Activated CD8-positive, alpha-beta memory T cell treated with anti-CD3 and anti-CD28 coated beads for 36 hours (primary cell): ENCODE measurements around the gene USF2. TPM values are rescaled to one million over a fixed set of nuclear protein-coding genes. Genes with fewer than 3 reads are reported as not detected.

Experiments used
- CTCF ChIA-PET: fragments of 350-600 bp; sonication (Branson Sonifier 250); formaldehyde crosslinking; loops from one replicate; lab custom pipeline; 2021; ENCODE audit warnings: antibody characterized with exemption; lab: Charles Lee
- POLR2A ChIA-PET: fragments of 350-600 bp; sonication (Branson Sonifier 250); formaldehyde crosslinking; loops from one replicate; lab custom pipeline; 2021; ENCODE audit warnings: antibody characterized with exemption; lab: Charles Lee
- total RNA-seq, 2 experiments: library from RNA; stranded (reverse); gene quantifications; one replicate each; pipeline ENCODE4 v1.2.3, GENCODE V29; 2021

Gene USF2
- total RNA-seq, 2 experiments from 2014 or later, result 106 to 112 TPM

DNA sequence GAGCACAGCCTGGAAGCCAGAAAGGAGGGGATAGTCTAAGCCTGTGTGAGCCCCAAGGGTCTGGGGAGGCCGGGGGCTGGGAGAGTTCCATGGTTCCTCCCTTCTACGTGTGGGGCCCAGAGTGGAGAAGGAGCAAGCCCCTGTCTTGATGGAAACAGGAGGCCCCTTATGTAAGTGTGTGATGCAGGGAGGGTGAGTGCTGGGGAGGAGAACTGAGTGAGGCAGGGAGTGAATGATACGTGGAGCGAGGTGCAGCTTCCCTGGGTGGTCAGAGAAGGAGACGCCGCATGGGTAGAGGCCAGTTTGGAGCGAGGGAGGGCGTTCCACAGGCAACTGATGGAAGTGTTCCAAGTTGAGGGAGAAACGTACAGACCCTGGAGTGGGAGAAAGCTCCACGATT, 39.2 kb downstream of the USF2 start:
- POLR2A ChIA-PET, result no interaction called here
- CTCF ChIA-PET, result no interaction called here

DNA sequence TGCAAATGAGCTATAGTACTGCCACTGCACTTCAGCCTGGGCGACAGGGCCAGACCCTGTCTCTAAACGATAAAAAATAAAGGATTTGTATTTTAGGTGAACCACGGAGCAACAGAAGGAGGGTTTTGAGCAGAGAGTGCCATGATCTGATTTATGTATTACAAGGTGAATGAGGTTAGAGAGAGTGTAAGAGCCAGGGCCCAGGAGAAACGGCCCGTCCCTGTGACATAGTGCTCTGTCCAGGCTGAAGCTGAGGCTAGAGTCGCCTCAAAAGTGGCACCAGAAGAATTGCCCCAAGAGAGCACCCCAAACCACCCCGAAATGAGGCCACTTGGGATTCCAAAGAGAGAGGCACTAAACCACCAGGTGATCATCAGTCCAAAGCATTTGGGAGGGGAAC, 40.1 kb downstream of the USF2 start:
- CTCF ChIA-PET, result interaction anchor here (0.6 kb wide), 1 partner anchor 604 kb away, joined by 3 read pairs; no protein-coding TSS in a partner anchor
- POLR2A ChIA-PET, result no interaction called here

DNA sequence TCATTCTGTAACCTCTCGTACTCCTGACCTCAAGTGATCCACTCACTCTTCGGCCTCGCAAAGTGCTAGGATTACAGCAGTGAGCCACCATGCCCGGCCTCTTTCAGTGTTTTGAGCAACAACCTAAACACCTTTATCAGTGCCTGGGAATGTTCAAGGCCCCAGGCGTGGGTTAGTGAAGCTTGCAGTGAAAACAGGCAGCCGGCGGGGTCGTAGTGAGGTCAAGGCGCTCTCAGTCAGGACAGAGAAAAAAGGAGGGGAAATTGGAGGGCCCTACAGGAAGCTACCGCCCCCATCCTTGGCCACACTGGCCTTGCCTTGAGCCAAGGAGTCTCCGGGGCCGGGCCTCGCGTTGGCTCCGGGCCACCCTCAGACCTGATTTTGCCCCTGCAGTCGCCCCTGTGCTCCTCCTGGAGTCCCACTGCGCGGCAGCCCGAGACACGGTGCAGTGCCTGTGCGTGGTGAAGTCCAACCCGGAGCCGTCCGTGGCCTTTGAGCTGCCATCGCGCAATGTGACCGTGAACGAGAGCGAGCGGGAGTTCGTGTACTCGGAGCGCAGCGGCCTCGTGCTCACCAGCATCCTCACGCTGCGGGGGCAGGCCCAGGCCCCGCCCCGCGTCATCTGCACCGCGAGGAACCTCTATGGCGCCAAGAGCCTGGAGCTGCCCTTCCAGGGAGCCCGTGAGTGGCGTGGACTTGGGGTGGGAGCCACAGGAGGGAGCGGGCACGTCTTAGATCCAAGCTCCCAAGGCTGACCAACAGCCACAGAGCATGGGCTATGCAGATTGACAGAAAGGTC, 40.9 kb downstream of the USF2 start:
- ChIA-PET CTCF (no interaction called here), POLR2A (no interaction called here)

DNA sequence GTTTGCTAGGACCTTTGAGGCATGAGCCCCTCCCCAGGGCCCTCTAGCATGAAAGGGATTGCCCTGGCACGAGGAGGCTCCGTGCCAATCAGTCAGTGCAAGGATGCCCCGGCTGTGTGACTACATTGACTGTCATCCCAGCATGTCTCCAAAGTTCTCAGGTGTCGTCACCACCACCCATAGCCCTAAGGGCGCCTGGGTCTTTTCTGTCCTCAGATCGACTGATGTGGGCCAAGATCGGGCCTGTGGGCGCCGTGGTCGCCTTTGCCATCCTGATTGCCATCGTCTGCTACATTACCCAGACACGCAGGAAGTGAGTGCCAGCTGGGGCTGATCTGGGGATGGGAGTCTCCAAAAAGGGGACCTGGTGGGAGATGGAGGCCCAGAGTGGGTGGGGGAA, 41.6 kb downstream of the USF2 start:
- ChIA-PET POLR2A (no interaction called here), CTCF (no interaction called here)

DNA sequence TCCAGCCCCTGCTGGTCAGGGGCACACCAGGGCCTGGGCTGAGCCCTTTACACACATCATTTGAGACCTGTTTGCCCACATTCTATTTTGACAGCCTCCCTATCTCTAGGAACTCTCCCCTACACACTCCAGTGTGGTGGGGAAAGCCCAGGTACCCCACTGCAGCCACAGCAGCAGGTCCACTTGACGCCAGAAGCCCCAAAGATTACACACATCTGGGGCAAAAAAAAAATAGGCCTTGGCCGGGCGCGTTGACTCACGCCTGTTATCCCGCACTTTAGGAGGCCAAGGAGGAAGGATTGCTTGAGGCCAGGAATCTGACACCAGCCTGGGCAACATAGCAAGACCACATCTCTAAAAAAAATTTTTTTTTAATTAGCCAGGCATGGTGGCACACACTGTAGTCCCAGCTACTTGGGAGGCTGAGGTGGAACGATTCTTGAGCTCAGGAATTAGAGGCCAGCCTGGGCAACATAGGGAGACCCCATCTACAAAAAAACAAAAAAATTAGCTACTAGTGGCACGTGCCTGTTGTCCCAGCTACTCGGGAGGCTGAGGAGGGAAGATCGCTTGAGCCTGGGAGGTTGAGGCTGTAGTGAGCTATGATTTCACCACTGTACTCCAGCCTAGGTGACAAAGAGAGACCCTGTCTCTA, 42.2 kb downstream of the USF2 start:
- ChIA-PET CTCF (no interaction called here), POLR2A (no interaction called here)

DNA sequence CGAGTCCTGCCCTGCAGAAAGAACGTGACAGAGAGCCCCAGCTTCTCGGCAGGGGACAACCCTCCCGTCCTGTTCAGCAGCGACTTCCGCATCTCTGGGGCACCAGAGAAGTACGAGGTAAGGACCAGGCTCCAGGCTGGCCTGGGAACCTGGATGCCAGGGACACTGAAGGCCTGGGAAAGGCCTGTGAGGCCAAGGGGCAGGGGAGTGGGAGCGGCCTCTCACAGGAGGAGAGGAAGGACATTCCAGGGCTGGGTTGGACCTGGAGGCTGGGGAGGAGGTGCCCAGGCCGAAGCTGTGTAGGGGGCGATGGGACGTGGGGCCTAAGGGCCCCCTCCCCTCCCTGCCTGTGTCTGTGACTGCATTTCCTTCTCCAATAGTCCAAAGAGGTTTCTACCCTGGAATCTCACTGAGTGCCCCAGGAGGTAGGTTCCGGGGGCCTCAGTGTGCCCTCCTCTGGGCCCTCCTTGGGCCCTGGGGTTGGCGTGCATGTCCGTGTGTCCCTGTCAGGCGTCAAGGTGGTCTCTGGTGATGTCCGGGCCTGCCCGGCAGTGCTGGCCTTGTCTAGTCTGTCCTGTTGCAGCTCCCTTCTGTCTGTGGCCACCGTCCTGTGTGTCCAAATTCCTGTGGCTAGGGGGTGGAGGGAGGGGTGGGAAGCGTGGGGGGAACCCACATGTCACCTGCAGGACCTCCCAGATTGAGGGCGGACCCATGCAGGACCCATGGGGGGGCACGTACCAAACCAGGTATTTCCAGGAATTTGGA, 43.3 kb downstream of the USF2 start:
- ChIA-PET POLR2A (interaction anchor here (0.6 kb wide), 1 partner anchor 45 kb away, joined by 5 read pairs; no protein-coding TSS in a partner anchor), CTCF (no interaction called here)

DNA sequence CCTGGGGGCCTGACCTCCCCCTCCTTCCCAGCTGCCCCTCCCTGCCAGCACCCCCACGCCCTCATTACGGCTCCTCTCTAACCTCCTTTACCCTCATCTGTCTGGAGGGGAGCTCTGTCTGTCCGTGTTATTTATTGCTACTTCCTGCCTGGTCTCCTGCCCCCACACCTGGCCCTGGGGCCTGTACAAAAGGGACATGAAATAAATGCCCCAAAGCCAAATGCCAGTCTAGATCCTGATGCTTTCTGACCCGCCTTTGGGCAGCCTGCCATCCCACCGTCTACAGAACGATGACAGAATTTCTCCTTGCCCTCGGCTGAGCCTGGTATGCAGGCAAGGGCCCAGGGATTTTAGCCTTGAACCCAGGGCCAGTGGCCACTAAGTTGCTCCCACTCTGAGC, 44.8 kb downstream of the USF2 start:
- POLR2A ChIA-PET, result interaction anchor here (0.6 kb wide), 1 partner anchor 247 kb away, joined by 5 read pairs; no protein-coding TSS in a partner anchor
- CTCF ChIA-PET, result no interaction called here

DNA sequence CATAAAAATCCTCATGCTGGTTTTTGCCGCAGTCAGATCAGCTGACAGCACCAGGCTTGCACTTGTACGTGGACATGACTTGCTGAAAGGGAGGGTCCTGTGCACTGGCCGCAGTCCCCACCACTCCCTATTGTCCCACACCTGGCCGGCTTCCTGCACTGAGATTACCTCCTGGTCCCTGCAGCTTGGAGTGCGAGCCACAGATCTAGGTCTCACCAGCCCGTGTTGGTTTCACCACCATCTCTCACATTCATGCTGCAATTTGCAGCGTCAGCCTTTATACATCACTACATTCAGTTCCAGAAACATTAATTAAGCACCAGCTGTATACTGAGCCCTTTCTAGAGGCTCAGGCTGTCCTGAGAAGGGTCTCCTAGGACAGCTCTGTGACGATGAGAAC, 45.3 kb downstream of the USF2 start:
- CTCF ChIA-PET, result no interaction called here
- POLR2A ChIA-PET, result interaction anchor here (0.6 kb wide), 1 partner anchor 247 kb away, joined by 5 read pairs; no protein-coding TSS in a partner anchor

DNA sequence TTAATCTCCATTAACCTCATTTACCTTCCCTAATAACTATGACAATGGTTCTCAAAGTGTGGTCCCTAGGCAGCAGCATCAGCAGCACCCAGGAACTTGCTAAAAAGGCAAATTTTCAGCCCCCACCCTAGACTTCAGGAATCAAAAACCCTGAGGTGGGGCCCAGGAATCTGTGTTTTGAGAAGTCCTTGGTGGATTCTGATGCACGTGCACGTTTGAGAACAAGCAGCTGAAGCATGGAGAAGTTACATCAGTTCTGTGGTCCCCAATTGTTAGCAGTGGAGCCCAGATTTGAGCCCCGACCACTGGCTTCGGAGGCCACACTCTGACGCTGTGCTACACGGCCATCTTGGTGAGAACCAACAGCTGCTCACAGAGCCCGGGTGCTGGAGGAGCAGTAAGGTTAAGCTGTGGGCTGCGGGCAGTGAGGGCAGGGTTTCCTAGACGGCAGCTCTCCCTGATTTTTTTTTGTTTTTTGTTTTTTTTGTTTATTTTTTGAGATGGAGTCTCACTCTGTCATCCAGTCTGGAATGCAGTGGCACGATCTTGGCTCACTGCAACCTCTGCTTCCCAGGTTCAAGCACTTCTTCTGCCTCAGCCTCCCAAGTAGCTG, 46.2 kb downstream of the USF2 start:
- ChIA-PET POLR2A (no interaction called here), CTCF (no interaction called here)

DNA sequence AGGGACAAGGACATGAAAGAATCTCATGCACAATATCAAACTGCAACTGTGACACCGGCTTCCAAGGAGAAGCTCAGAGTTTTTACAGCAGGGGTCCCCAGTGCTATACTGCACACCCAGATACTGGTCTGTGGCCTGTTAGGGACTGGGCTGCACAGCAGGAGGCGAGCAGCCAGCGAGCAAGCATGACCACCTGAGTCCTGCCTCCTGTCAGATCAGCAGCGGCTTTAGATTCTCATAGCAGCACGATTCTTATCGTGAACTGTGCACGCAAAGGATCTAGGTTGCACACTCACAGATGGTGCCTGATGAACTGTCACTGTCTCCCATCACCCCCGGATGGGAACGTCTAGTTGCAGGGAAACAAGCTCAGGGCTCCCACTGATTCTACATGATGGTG, 47.1 kb downstream of the USF2 start:
- ChIA-PET CTCF (interaction anchor here (1.3 kb wide), 1 partner anchor 180 kb away, joined by 4 read pairs; no protein-coding TSS in a partner anchor), POLR2A (no interaction called here)

DNA sequence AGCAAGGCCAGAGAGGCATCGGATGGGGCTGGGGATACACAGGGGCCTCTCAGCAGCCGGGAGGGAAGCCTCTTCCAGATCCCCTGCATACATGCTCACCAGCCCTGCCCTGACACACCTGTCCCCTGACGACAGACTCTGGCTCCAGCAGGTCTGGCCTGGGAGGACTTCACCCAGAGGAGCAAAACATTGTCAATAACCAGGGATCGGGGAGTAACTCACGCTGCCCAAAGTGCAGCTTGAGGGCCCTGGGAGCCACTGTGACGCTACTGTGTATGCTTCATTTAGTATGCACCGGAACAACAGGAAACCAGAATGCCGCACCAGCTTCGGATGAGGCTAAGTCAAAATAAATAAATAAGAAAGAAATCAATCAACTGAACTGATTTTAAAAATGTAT, 47.8 kb downstream of the USF2 start:
- ChIA-PET CTCF (interaction anchor here (1.3 kb wide), 1 partner anchor 179 kb away, joined by 4 read pairs; no protein-coding TSS in a partner anchor), POLR2A (no interaction called here)

DNA sequence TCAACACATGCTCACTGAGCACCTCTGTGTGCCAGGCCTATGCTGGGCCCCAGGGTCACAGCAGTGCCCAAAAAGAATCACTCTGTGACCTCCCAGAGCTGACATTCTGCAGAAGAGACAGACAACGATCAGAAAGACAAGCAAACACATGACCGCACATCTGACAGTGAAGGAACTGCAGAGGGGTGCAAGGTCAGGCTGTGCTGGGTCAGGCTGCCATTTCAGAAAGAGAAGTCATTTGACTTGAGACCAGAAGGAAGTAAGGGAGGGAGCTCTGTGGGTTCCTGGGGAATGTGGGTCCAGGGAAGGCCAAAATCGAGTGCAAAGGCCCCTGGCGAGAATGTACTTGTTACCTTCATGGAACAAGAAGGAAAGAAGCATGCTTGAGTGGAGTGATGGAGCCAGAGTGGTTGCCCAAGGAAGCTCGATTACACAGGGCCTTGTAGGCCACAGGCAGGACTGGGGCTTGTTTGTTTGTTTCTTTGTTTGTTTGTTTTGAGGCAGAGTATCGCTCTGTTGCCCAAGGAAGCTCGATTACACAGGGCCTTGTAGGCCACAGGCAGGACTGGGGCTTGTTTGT, 48.8 kb downstream of the USF2 start:
- CTCF ChIA-PET, result no interaction called here
- POLR2A ChIA-PET, result no interaction called here

DNA sequence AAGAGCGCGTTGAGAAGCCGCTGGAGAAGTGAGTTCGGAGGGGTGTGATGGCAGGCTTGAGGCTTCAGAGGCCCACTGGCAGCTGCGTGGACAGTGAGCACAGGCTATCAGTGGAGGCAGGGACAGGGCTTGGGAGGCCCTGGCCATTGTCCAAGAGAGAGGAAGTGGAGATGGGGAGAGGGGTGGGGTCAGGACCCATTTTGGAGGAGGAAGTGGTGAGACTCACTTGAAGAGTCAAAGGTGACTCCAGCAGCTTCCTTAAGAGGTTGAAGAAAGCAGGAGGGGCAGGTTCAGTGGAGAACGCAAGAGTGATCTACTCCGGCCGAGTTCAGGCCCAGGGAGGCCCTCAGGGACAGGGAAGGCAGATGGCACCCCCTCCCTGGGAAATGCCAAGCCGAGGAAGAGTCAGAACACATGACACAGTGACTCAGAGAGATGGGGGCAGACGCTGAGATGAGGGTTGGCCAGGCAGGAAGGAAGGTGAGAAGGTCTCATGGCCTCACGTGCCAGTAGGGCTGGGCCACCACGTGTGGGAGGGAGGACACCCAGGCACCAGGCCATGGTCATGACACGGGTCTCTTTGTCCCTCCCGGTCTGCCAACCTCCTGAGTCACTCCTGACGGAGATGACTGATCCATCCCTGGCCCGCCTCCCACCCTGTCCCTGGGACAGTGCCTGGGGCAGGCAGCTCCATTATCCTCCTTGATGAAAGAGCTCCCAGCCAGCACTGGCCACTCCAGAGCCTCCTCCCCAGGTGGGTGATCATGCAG, 50.1 kb downstream of the USF2 start:
- CTCF ChIA-PET, result interaction anchor here (1.5 kb wide), 1 partner anchor 191 kb away, joined by 8 read pairs; no protein-coding TSS in a partner anchor
- POLR2A ChIA-PET, result no interaction called here

DNA sequence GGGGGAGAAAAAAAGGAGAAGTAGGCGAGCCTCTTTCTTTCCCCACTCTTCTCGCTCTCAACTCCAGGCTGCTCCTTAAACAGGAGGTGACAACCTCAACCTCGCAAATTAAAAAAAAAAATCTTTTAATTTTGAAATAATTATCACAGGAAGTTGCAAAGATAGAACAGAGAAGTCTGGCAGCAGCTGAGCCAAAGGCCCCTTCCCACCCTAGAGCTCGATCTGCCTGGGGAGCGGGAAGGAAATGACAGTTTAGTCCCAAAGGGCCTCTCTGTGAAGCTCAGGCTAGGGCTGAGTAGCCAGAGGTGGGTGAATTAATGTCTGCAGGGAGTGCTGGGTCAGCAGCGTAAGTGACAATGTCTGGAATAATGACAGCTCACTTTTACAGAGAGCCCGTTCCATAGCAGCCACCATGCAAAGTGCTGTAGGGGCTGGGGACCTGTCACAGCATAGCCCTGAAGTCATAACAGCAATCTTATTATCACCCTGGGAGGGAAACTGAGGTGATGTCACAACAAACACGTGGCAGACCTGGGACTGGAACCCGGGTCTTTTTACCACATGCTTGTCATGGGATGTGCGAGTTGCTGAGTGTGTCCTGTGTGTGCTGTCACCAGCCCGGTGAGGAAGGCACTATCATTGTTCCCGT, 51.4 kb downstream of the USF2 start:
- CTCF ChIA-PET, result interaction anchor here (1.5 kb wide), 1 partner anchor 190 kb away, joined by 8 read pairs; no protein-coding TSS in a partner anchor
- POLR2A ChIA-PET, result no interaction called here

DNA sequence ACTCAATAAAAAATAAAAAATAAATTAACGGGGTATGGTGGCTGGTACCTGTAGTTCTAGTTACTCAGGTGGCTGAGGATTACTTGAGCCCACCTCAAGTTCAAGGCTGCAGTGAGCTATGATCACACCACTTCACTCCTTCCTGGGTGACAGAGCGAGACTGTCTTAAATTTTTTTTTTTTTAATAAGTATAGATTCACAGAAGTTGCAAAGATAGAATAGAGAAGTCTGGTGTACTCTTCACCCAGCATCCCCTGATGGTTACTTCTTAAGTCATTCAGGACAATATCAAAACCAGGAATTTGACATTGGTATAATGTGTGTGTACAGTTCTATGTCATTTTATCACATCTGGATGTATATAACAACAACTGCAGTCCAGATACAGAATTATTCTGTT, 52.5 kb downstream of the USF2 start:
- POLR2A ChIA-PET, result no interaction called here
- CTCF ChIA-PET, result no interaction called here

DNA sequence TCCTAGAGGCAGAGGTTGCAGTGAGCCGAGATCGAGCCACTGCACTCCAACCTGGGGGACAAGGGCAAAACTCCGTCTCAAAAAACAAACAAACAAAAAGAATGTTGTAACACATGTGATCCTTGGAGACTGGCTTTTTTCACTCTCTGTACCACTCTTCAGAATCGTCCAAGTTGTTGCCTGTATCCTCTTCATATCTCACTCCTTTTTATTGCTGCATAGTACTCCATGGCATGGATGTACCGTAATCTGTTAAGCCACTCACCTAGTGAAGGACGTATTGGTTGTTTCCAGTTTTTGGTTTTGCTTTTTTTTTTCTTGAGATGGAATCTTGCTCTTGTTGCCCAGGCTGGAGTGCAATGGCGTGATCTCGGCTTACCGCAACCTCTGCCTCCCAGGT, 53.3 kb downstream of the USF2 start:
- CTCF ChIA-PET, result no interaction called here
- POLR2A ChIA-PET, result no interaction called here

DNA sequence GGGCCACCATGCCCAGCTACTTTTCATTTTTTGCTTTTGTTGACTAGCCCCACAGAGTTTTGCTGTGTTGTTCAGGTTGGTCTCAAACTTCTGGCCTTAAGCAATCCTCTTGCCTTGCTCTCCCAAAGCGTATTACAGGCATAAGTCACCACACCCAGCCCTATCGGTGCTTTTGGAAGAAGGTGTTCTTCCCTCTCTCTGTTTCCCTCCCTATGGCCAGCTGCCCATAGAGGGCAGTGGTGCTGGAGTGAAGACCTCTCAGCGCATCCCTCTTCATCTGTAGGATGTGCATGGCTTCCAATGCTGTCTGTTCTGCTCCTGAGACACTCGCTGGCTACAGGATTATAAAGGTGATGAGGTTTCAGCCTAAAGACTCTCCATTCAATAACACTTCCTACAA, 58.9 kb downstream of the USF2 start:
- CTCF ChIA-PET, result interaction anchor here (0.5 kb wide), 1 partner anchor 257 kb away, joined by 3 read pairs; no protein-coding TSS in a partner anchor
- POLR2A ChIA-PET, result no interaction called here

DNA sequence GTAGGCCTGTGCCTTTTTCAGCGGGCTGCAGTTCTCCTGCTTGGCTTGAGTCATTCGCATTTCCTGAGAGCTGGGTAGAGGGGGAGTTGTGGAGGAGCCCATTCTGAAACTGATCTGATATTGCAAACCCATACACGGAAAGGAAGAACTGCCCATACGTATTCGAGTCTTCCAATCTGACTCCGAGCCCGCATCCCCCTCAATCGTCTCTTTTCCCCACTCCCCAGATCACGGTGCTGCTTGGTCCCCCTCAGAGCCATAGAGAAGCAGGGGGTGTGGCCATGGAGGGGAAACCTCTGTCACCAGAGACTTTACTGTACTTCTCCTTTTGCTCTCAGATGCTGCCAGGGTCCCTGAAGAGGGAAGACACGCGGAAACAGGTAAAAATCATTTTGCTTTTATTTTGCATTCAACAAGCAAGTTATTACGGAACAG, 60.1 kb downstream of the USF2 start, which contains the start of gene CD22:
TSS of gene CD22 (plus strand) at position 337 of the 435 bp plus-strand sequence. CDS start 2,854 bp downstream, outside the sequence.
- CTCF ChIA-PET, result no interaction called here

More for the DNA sequence above, 60.1 kb downstream of the USF2 start, which contains the start of gene CD22:
- POLR2A ChIA-PET, result no interaction called here
